Activated naive CD4-positive, alpha-beta T cell treated with anti-CD3 and anti-CD28 coated beads for 36 hours (primary cell): Measurements from ENCODE around the gene USP21. TPM values are rescaled to one million over a fixed set of nuclear protein-coding genes. Genes with fewer than 3 reads are reported as not detected.

Experiments used
- CTCF ChIA-PET: fragments of 350-600 bp; sonication (Branson Sonifier 250); formaldehyde crosslinking; loops from one replicate; lab custom pipeline; 2021; ENCODE audit warnings: antibody characterized with exemption; lab: Charles Lee
- DNase-seq: peaks from one replicate; pipeline ENCODE4 v3.0.0-alpha.2; 2020
- H3K27ac Mint-ChIP-seq: one replicate; pipeline ENCODE4 v1.8.0; 2021; ENCODE audit warnings: mild to moderate bottlenecking, mixed read lengths
- H3K27me3 Mint-ChIP-seq: one replicate; pipeline ENCODE4 v1.8.0; 2021; ENCODE audit warnings: low read depth, mixed read lengths
- H3K36me3 Mint-ChIP-seq: one replicate; pipeline ENCODE4 v1.8.0; 2021; ENCODE audit warnings: low read depth, mixed read lengths
- H3K4me1 Mint-ChIP-seq: one replicate; pipeline ENCODE4 v1.8.0; 2021; ENCODE audit warnings: low read depth, mixed read lengths
- H3K4me3 Mint-ChIP-seq: one replicate; pipeline ENCODE4 v1.8.0; 2021; ENCODE audit warnings: mild to moderate bottlenecking, moderate library complexity, mixed read lengths
- H3K9me3 Mint-ChIP-seq: one replicate; pipeline ENCODE4 v1.8.0; 2021; ENCODE audit warnings: mixed read lengths
- intact Hi-C: fragments of 100-400 bp; cut with micrococcal nuclease; formaldehyde crosslinking; loops from one replicate; pipeline ENCODE4 v1.15.1; 2023
- total RNA-seq, 2 experiments: library from RNA; stranded (reverse); gene quantifications; one replicate each; pipeline ENCODE4 v1.2.3, GENCODE V29; 2021

Gene USP21
- total RNA-seq, 2 experiments from 2014 or later = 35.7 to 36.1 TPM

DNA sequence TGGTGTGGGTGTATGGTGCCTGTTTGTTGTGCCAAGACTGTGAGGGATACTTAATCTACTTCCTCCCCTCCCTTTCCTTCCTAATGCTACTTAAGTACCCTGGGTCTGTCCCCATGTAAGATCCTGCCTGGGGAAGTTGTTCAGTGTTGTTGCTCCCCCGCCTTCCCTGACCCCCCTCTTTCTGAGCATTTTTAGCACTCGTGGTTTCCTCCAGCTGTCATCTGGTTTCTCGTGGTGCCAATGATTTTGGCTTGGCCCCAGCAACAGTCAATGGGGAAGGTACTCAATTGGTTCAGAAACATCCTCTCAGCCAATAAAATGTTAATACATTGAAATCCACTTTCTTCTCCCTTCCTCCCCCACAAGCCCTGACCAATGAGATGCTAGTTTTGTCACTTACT is 26.0 kb downstream of the USP21 start:
- CTCF ChIA-PET = interaction anchor here (1.7 kb wide), 1 partner anchor 40 kb away, joined by 9 read pairs; the partner anchor contains the start of gene TOMM40L
- H3K27me3 Mint-ChIP-seq = no peaks in the 10 kb centered on the region
- peak overlapping the region; percentile 67 for H3K4me3 Mint-ChIP-seq
- DNase-seq = peak; percentile 94
- peaks cover 78% of the 10 kb centered on the region for H3K4me1 Mint-ChIP-seq
- H3K27ac Mint-ChIP-seq = peak overlapping the region; percentile 94
- no peaks in the 10 kb centered on the region for H3K36me3 Mint-ChIP-seq
- H3K9me3 Mint-ChIP-seq = no peaks in the 10 kb centered on the region
- intact Hi-C loops = loop anchor here (1.0 to 10.0 kb wide), 5 partner anchors 17 to 560 kb away; partner anchors contain the start of genes DEDD, DUSP12 and NDUFS2

GRCh38 chr1:161185732-161186311 is 26.5 kb downstream of the USP21 start:
- Mint-ChIP-seq H3K4me1 (peaks cover 73% of the 10 kb centered on the region), H3K4me3 (peak overlapping the region; percentile 67), H3K36me3 (no peaks in the 10 kb centered on the region), H3K27me3 (no peaks in the 10 kb centered on the region), H3K27ac (peak overlapping the region; percentile 94), H3K9me3 (no peaks in the 10 kb centered on the region)
- CTCF ChIA-PET = interaction anchor here (0.6 to 1.7 kb wide), 8 partner anchors 14 to 196 kb away, joined by 3 to 9 read pairs (median 3); partner anchors contain the start of genes ADAMTS4, PPOX and TOMM40L
- intact Hi-C loops = loop anchor here (1.0 to 10.0 kb wide), 5 partner anchors 16 to 559 kb away; partner anchors contain the start of genes DEDD, DUSP12 and NDUFS2
- peak; percentile 30 for DNase-seq

- no peak overlapping the region for H3K4me3 Mint-ChIP-seq
- intact Hi-C loops = loop anchor here (10.0 kb wide), 1 partner anchor 557 kb away; the partner anchor contains the start of gene DUSP12
Measured at GRCh38 chr1:161187311-161187710, 28.0 kb downstream of the USP21 start.

DNA sequence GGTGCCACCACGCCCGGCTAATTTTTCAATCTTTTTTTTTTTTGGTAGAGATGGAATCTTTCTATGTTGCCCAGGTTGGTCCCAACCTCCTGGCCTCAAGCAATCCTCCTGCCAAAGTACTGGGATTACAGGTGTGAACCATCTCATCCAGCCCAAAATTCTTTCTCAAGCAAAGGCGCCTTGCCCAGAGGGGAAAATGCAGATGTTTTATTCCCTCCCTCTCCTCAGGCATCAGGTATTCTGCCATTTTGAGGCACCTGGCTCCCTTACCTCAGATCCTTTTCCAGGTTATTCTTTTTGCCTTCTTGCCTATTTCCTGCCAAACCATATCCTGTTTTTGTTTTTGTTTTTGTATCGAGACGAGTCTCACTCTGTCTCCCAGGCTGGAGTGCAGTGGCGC is 29.1 kb downstream of the USP21 start:
- Mint-ChIP-seq H3K4me1 (peaks cover 59% of the 10 kb centered on the region), H3K4me3 (no peak overlapping the region), H3K27me3 (no peaks in the 10 kb centered on the region), H3K27ac (peak overlapping the region; percentile 47), H3K9me3 (no peaks in the 10 kb centered on the region), H3K36me3 (no peaks in the 10 kb centered on the region)
- intact Hi-C loops = loop anchor here (10.0 kb wide), 1 partner anchor 556 kb away; the partner anchor contains the start of gene DUSP12
- CTCF ChIA-PET = interaction anchor here (0.6 to 1.0 kb wide), 4 partner anchors 9 to 249 kb away, joined by 3 to 5 read pairs (median 4); partner anchors contain the start of gene TOMM40L
- no peak for DNase-seq

More at GRCh38 chr1:161187311-161187710, 28.0 kb downstream of the USP21 start:
- H3K36me3 Mint-ChIP-seq = no peaks in the 10 kb centered on the region
- no peaks in the 10 kb centered on the region for H3K9me3 Mint-ChIP-seq
- DNase-seq = no peak
- no peaks in the 10 kb centered on the region for H3K27me3 Mint-ChIP-seq
- CTCF ChIA-PET = interaction anchor here (1.3 to 1.7 kb wide), 2 partner anchors 38 to 195 kb away, joined by 8 to 9 read pairs; partner anchors contain the start of gene TOMM40L
- H3K4me1 Mint-ChIP-seq = peaks cover 60% of the 10 kb centered on the region
- peak overlapping the region; percentile 94 for H3K27ac Mint-ChIP-seq

GRCh38 chr1:161189036-161189435 is 29.7 kb downstream of the USP21 start:
- CTCF ChIA-PET = interaction anchor here (1.0 kb wide), 1 partner anchor 15 kb away, joined by 5 read pairs; no protein-coding TSS in a partner anchor
- DNase-seq = no peak
- H3K27ac Mint-ChIP-seq = no peak overlapping the region
- peaks cover 53% of the 10 kb centered on the region for H3K4me1 Mint-ChIP-seq
- H3K4me3 Mint-ChIP-seq = no peak overlapping the region
- H3K36me3 Mint-ChIP-seq = no peaks in the 10 kb centered on the region
- H3K27me3 Mint-ChIP-seq = no peaks in the 10 kb centered on the region
- intact Hi-C loops = loop anchor here (10.0 kb wide), 1 partner anchor 556 kb away; the partner anchor contains the start of gene DUSP12
- no peaks in the 10 kb centered on the region for H3K9me3 Mint-ChIP-seq

GRCh38 chr1:161190962-161191521 is 31.7 kb downstream of the USP21 start:
- DNase-seq = no peak
- no peaks in the 10 kb centered on the region for H3K27me3 Mint-ChIP-seq
- H3K27ac Mint-ChIP-seq = no peak overlapping the region
- intact Hi-C loops = no loop called here
- H3K9me3 Mint-ChIP-seq = no peaks in the 10 kb centered on the region
- peaks cover 48% of the 10 kb centered on the region for H3K4me1 Mint-ChIP-seq
- H3K36me3 Mint-ChIP-seq = no peaks in the 10 kb centered on the region
- H3K4me3 Mint-ChIP-seq = no peak overlapping the region
- CTCF ChIA-PET = interaction anchor here (0.6 to 4.4 kb wide), 17 partner anchors 9 to 192 kb away, joined by 3 to 69 read pairs (median 5); partner anchors contain the start of genes NDUFS2, PPOX and TOMM40L

DNA sequence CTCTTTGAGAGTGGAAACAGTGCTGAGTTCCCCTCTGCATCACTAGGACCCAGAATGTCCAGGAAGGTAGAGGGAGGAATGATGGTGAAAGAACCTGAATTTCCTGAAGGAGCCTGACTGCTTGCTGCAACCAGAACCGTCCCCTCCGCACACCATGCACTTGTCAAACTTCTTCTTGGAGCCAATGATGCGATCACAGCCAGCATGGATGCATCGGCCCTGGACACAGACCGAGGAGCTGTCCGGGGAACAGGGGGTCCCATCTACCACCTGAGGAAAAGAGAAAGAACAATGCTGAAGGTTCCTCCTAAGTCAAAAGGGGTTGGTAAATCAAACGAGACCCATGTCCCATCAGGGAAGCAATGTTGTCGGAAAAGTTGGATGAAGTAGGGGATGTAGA is 32.7 kb downstream of the USP21 start:
- Mint-ChIP-seq H3K4me3 (no peak overlapping the region), H3K9me3 (no peaks in the 10 kb centered on the region), H3K27me3 (no peaks in the 10 kb centered on the region), H3K36me3 (no peaks in the 10 kb centered on the region), H3K27ac (no peak overlapping the region), H3K4me1 (peaks cover 40% of the 10 kb centered on the region)
- intact Hi-C loops = loop anchor here (1.0 kb wide), 4 partner anchors 33 to 190 kb away; no protein-coding TSS in a partner anchor
- CTCF ChIA-PET = interaction anchor here (0.6 to 4.4 kb wide), 23 partner anchors 10 to 191 kb away, joined by 3 to 69 read pairs (median 5); partner anchors contain the start of genes APOA2, NDUFS2, PPOX and TOMM40L
- no peak for DNase-seq

- intact Hi-C loops = loop anchor here (1.0 kb wide), 4 partner anchors 33 to 190 kb away; no protein-coding TSS in a partner anchor
Measured at GRCh38 chr1:161192476-161193465, 33.5 kb downstream of the USP21 start.

GRCh38 chr1:161193561-161194235 is 34.4 kb downstream of the USP21 start:
- no peaks in the 10 kb centered on the region for H3K36me3 Mint-ChIP-seq
- H3K4me1 Mint-ChIP-seq = peaks cover 30% of the 10 kb centered on the region
- no peak overlapping the region for H3K4me3 Mint-ChIP-seq
- intact Hi-C loops = no loop called here
- H3K9me3 Mint-ChIP-seq = no peaks in the 10 kb centered on the region
- H3K27ac Mint-ChIP-seq = no peak overlapping the region
- CTCF ChIA-PET = interaction anchor here (0.6 to 4.4 kb wide), 13 partner anchors 10 to 188 kb away, joined by 3 to 69 read pairs (median 6); partner anchors contain the start of genes APOA2, NDUFS2 and TOMM40L
- DNase-seq = no peak
- H3K27me3 Mint-ChIP-seq = no peaks in the 10 kb centered on the region

More at GRCh38 chr1:161192476-161193465, 33.5 kb downstream of the USP21 start:
- Mint-ChIP-seq H3K9me3 (no peaks in the 10 kb centered on the region), H3K36me3 (no peaks in the 10 kb centered on the region), H3K27me3 (no peaks in the 10 kb centered on the region), H3K27ac (peak overlapping the region; percentile 51), H3K4me3 (no peak overlapping the region), H3K4me1 (peaks cover 34% of the 10 kb centered on the region)
- CTCF ChIA-PET = interaction anchor here (0.6 to 4.4 kb wide), 20 partner anchors 10 to 191 kb away, joined by 3 to 69 read pairs (median 6); partner anchors contain the start of genes APOA2, NDUFS2, PPOX and TOMM40L
- peak; percentile 84 for DNase-seq

DNA sequence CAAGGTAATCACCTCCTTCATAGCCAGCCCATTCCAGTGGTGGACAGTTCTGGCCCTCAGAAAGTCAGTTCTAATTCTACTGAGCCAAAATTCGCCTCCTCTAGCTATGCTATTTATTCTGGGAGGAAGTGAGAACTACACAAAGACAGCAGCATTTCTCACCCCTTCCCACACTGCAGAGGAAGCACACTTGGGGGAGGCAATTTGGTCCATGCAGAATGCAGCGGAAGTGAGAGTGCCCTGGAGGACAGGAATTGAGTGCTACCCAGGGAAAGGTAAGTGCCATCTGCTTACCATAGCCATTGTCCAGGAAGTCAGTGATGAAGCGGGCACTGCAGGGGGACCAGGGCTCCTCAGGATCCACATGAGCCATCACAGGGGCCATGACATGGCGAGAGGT is 35.9 kb downstream of the USP21 start:
- Mint-ChIP-seq H3K4me1 (peaks cover 38% of the 10 kb centered on the region), H3K4me3 (no peak overlapping the region)
- CTCF ChIA-PET = interaction anchor here (0.5 to 1.7 kb wide), 7 partner anchors 13 to 187 kb away, joined by 3 to 8 read pairs (median 4); no protein-coding TSS in a partner anchor

More for the DNA sequence above, 35.9 kb downstream of the USP21 start:
- intact Hi-C loops = no loop called here
- Mint-ChIP-seq H3K27me3 (no peaks in the 10 kb centered on the region), H3K9me3 (no peaks in the 10 kb centered on the region), H3K36me3 (no peaks in the 10 kb centered on the region), H3K27ac (peak overlapping the region; percentile 35)
- no peak for DNase-seq
